ENCODE results near the gene LMO2.

Gene LMO2

GRCh38 chr11:33892906-33893594 is 1.2 kb upstream of the LMO2 start:
- no peak overlapping the region for H3K27ac ChIP-seq

GRCh38 chr11:33889821-33890378 is 2.0 kb downstream of the LMO2 start:
- H3K27ac ChIP-seq, result no peak overlapping the region
- no peak for DNase-seq (ENCODE audit: low read depth, low spot score)

More at GRCh38 chr11:33892906-33893594, 1.2 kb upstream of the LMO2 start:
- no peak for DNase-seq (ENCODE audit: low read depth, low spot score)

GRCh38 chr11:33889296-33889695 is 2.6 kb downstream of the LMO2 start:
- H3K27ac ChIP-seq, result no peak overlapping the region
- DNase-seq (ENCODE audit: low read depth, low spot score), result no peak

GRCh38 chr11:33887886-33888285 is 4.0 kb downstream of the LMO2 start:
- no peak overlapping the region for H3K27ac ChIP-seq
- DNase-seq (ENCODE audit: low read depth, low spot score), result no peak

- no peak overlapping the region for H3K27ac ChIP-seq
- no peak for DNase-seq (ENCODE audit: low read depth, low spot score)
Observed at GRCh38 chr11:33885338-33886005, 6.4 kb downstream of the LMO2 start.

GRCh38 chr11:33884601-33885000 is 7.3 kb downstream of the LMO2 start:
- no peak for DNase-seq (ENCODE audit: low read depth, low spot score)
- no peak overlapping the region for H3K27ac ChIP-seq

- no peak for DNase-seq (ENCODE audit: low read depth, low spot score)
- no peak overlapping the region for H3K27ac ChIP-seq
Observed at GRCh38 chr11:33884035-33884434, 7.8 kb downstream of the LMO2 start.

- DNase-seq (ENCODE audit: low read depth, low spot score), result no peak
- H3K27ac ChIP-seq, result no peak overlapping the region
Observed at GRCh38 chr11:33881651-33882503, 10.0 kb downstream of the LMO2 start.

- no peak for DNase-seq (ENCODE audit: low read depth, low spot score)
- no peak overlapping the region for H3K27ac ChIP-seq
Observed at GRCh38 chr11:33880979-33881378, 10.9 kb downstream of the LMO2 start.

- no peak for DNase-seq (ENCODE audit: low read depth, low spot score)
- no peak overlapping the region for H3K27ac ChIP-seq
Observed at GRCh38 chr11:33879375-33879774, 12.5 kb downstream of the LMO2 start.

GRCh38 chr11:33877038-33877437 is 14.8 kb downstream of the LMO2 start:
- no peak for DNase-seq (ENCODE audit: low read depth, low spot score)
- H3K27ac ChIP-seq, result no peak overlapping the region

GRCh38 chr11:33875621-33876294 is 16.1 kb downstream of the LMO2 start:
- DNase-seq (ENCODE audit: low read depth, low spot score), result no peak
- no peak overlapping the region for H3K27ac ChIP-seq

- no peak overlapping the region for H3K27ac ChIP-seq
- no peak for DNase-seq (ENCODE audit: low read depth, low spot score)
Observed at GRCh38 chr11:33874910-33875490, 16.9 kb downstream of the LMO2 start.

- no peak for DNase-seq (ENCODE audit: low read depth, low spot score)
Observed at GRCh38 chr11:33874433-33874832, 17.4 kb downstream of the LMO2 start.

GRCh38 chr11:33869481-33870422 is 22.1 kb downstream of the LMO2 start:
- no peak for DNase-seq (ENCODE audit: low read depth, low spot score)
- H3K27ac ChIP-seq, result no peak overlapping the region

More at GRCh38 chr11:33874433-33874832, 17.4 kb downstream of the LMO2 start:
- no peak overlapping the region for H3K27ac ChIP-seq

- no peak for DNase-seq (ENCODE audit: low read depth, low spot score)
- no peak overlapping the region for H3K27ac ChIP-seq
Observed at GRCh38 chr11:33868647-33869461, 23.0 kb downstream of the LMO2 start.

- DNase-seq (ENCODE audit: low read depth, low spot score), result no peak
- H3K27ac ChIP-seq, result no peak overlapping the region
Observed at GRCh38 chr11:33867996-33868646, 23.8 kb downstream of the LMO2 start.
